HG02759 (cell line): ENCODE results near the gene KDM6B.

Experiments used
- ATAC-seq: cut with Tn5 transposase; IDR thresholded peaks from one replicate; pipeline ENCODE4 v1.9.1; 2021; ENCODE audit warnings: mild to moderate bottlenecking, moderate library complexity; ENCODE audit not compliant: unreplicated experiment

KDM6B gene

GRCh38 chr17:7822126-7822525 lies 11.9 kb upstream of the KDM6B start:
- no peak for ATAC-seq

DNA sequence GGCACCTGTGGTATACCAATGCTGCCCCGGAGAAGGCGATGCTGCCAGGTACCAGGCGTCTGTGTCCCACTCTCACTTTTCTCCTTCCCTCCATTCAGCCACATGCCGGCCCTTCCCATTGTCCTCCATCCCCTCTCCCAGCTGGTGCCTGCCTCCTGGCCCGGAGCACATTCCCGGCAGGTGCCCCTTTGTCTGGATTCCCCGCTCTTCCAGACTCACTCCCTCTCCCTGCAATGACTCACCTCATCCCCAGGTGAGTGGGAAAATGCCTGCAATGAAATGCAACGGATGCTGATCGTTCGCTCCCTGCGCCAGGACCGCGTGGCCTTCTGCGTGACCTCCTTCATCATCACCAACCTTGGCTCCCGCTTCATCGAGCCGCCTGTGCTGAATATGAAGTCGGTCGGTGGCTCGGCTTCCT lies 10.4 kb upstream of the KDM6B start:
- ATAC-seq, result no peak

GRCh38 chr17:7824021-7824924 lies 9.7 kb upstream of the KDM6B start:
- ATAC-seq, result no peak

DNA sequence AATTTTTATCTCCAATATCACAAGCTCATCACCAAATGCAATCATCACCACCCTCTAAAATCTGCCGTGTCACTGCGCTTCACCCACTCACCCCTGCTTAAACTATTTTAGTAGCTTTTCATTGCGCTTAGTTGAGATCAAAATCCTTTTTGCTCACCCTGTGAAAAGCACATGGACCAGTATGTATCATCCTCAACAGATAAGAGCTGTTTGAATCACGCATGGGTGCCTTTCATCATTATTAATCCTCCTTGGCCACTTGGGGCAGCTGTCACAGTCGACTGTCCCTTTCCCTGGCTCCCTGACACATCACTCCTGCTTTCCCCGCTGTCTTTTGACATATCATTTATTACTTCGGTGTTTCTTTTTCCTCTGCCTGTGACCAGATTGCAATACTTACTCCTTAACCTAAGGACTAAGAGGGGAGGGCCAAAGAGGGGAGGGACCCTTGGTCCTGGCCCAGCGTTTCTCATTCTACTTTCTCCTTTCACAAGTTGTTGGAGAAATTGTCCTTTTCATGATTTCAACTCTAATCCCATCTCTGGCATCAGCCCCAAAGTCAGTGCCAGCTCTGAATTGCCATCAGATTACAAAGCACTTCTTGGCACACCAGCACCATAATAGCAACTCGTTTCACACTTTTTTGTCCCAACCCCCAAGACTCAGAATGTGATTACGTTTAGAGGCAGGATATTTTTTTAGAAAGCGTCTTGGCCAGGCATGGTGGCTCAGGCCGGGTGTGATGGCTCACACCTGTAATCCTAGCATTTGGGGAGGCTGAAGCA lies 8.6 kb upstream of the KDM6B start:
- ATAC-seq, result no peak

GRCh38 chr17:7830616-7831015 lies 3.4 kb upstream of the KDM6B start:
- ATAC-seq, result no peak

GRCh38 chr17:7831233-7831632 lies 2.8 kb upstream of the KDM6B start:
- ATAC-seq, result no peak

GRCh38 chr17:7832431-7832830 lies 1.6 kb upstream of the KDM6B start:
- ATAC-seq, result no peak

DNA sequence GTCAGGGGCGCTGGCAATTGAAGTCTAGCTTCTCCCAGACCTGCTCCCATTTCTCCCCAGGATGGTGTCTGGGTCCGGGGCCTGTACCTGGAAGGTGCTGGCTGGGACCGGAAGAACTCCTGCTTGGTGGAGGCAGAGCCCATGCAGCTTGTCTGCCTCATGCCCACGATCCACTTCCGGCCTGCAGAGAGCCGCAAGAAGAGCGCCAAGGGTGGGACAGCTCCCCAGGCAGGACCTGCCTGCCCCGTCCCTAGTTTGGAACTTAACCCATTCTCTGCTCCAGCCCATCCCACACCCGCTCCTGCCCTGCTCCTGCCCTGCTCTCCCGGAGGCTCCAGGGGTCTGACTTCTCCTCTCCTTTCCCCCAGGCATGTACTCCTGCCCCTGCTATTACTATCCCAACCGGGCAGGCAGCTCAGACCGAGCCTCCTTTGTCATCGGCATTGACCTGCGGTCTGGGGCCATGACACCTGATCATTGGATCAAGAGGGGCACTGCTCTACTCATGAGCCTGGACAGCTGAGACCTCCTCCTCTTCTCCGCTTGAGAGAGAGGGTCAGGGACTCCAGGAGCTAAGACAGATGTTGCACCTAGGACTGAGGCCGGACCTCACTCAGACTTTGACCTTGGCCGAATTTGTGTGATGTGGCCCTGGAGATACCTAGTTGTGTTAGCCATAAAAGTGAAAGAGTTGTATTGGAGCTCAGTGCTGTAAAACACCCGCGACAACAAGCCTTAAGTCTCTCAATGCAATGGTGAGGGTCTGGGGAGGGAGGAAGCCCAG lies 814 bp upstream of the KDM6B start:
- no peak for ATAC-seq

DNA sequence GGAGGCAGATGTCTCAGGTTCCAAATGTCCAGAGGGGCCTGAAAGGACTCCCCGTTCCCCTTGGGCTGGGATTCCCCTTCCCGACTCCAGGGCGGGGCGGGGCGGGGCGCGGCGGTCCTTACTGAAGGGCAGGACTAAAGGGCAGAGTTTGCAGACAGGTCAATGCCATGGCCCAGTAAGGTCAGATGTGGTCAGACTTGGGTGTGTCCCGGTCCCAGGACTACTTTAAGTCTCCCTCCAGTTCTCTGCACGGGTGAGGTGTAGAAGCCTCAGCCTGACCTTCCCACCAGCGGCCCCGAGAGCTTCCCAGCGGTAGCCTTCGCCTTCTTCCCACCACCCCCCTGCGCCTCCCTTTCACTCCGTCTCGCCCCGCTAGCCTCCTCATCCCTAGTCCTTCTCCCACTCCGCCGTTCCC lies 532 bp downstream of the KDM6B start:
- ATAC-seq, result no peak

DNA sequence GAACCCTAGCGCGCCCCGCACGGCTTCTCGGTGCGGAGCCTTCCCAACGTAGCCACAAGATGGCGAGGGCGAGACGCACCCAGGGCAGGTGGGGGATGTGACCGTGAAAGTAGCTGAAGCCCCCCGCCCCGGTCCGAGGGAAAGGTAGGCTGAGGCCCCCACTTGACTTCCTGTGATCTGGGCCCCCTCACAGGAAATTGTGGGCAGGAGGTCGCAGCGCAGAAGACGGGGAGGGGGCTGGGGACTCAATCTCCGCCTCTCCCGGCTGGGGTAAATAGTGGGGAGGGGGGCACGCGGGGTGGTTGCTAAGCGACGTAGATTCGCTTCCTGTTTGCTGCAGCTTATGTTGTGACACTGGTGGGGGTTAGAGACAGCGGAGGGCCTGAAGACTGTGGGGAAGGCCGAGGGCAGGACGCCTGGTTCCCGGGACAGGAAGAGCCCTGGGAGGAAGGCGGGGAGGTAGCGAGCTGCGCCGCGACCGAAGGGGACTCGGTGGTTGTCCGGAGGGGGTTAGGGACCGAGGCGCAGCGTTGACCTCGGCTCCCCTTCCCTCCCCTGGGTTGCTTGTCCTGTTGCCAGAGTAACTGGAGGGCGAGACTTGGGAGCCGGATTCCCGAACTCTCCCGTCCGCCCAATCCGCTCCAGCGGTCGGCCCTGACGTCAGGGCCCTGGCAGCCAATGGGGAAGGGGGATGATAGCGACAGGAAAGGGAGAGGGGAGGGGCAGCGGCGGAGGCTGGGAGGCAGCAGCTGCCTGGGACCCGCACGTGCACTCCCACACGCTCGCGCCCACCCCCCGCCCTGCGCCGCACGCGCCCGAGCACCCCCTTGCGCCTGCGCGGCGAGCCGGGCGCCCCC lies 1.2 kb downstream of the KDM6B start:
- peak; percentile 57 for ATAC-seq

- ATAC-seq, result no peak
Measured at GRCh38 chr17:7835814-7836595, 2.0 kb downstream of the KDM6B start.

DNA sequence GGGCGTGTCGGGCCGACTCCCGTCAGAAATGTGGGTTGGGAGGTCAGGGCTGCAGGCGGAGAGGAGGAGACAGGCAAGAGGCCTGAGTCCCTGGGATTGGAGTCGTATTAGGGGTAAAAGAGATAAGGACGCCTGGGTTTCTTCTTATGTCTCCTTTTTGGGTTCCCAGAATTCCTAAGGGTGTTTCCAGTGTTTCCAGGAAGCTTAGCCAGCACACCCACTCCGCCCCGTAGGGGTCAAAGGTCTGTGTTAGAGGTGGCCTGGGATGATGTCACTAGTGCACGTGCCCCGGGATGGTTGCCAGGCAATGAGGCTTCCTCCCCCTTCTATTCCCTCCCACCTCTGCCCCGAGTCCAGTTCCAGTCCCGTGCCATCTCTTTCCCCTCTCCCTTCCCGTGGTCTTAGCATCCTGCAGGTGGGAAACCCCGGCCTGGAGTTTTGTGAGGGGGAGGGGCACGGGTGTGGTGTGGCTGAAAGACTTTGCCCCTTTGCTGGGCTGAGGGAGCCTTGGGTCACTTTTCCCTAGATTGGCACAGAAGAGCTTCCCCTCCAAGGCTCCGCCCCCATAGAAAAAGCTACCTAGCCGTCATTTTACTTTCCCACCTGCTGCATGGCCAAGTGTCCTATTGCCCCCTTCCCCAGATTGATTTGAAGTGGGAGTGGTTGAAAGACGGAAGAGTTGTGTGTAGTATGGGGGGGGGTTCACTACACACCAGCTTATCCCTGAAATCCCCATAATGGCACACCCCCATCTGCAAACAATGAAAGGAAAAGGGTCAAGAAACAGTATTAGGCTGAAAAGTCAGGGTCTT lies 2.8 kb downstream of the KDM6B start:
- no peak for ATAC-seq

DNA sequence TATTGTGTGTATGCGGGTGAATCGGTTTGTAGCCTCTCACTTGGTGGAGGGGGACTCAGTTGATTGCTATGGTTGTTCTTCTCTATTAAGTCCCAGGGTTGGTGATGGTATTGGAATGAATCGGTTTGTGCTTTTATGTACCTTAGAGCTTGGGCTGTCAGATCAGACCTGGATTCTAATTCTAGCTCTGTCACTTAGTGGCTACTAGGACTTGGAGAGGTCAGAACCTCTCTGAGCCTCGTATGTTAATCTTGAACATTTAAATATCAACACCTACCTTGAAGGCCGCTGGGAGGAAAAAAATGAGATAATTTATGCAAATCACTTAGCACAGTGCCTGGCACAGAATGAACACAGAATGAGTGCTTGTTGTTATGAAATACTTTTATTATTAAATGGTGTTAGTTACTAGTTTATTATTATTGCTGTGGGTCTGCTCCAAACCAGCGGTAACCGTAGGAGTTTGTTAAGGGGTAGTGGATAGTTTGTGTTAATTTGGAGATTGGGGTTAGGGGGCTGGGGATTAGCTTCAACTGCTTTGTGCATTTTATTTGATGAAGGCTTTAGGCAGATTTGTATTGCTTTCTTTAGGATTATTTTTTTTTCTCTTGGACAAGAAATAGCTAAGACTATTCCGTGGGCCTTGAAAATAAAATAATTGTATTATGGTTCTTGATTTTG lies 3.5 kb downstream of the KDM6B start:
- ATAC-seq, result no peak

GRCh38 chr17:7838090-7839075 lies 4.4 kb downstream of the KDM6B start:
- ATAC-seq, result no peak

- ATAC-seq, result no peak
Measured at GRCh38 chr17:7839190-7839875, 5.3 kb downstream of the KDM6B start.

- ATAC-seq, result no peak
Measured at GRCh38 chr17:7839876-7840261, 5.9 kb downstream of the KDM6B start.
